Transverse colon (tissue), 4 donors: ENCODE measurements around the gene BGN. TPM values are rescaled to one million over a fixed set of nuclear protein-coding genes. Genes with fewer than 3 reads are reported as not detected.
A peak's percentile ranks its signal among the peaks of the same experiment; 100 is the strongest.

Experiments
- DNase-seq: peaks from one replicate; pipeline ENCODE4 v3.0.0-alpha.2; 2019
- H3K27ac ChIP-seq, 4 donors: fragments of 200-600 bp; sonication (generic); 2 replicates each; pipeline ENCODE4 v1.5.1; 2016 to 2018; ENCODE audit warnings: inconsistent platforms in 4 of 4
- H3K27me3 ChIP-seq: fragments of 200-600 bp; sonication (generic); 2 replicates; pipeline ENCODE4 v1.5.1; 2017; ENCODE audit warnings: inconsistent platforms
- H3K36me3 ChIP-seq, 4 donors: fragments of 200-600 bp; sonication (generic); 2 replicates each; pipeline ENCODE4 v1.5.1; 2017 to 2019; ENCODE audit warnings: inconsistent platforms in 4 of 4
- H3K4me1 ChIP-seq, 4 donors: fragments of 200-600 bp; sonication (generic); 2 replicates each; pipeline ENCODE4 v1.5.1; 2017 to 2020; ENCODE audit warnings: inconsistent platforms in 4 of 4
- H3K4me3 ChIP-seq, 4 donors: fragments of 200-600 bp; sonication (generic); 1 replicate in 1 of 4; 2 replicates in 3 of 4; pipeline versions ENCODE4 v1.5.1 to v1.6.1; 2017 to 2019; ENCODE audit warnings: inconsistent platforms in 4 of 4
- H3K9me3 ChIP-seq, 2 donors: fragments of 200-600 bp; sonication (generic); 2 replicates each; pipeline ENCODE4 v1.5.1; 2017 to 2019; ENCODE audit warnings: inconsistent platforms in 2 of 2
- EP300 ChIP-seq: sonication (generic); formaldehyde crosslinking; IDR thresholded peaks from one replicate; pipeline ENCODE4 v1.6.1; 2017; ENCODE audit warnings: antibody characterized with exemption, low read depth
- POLR2A ChIP-seq: fragments of 450-650 bp; IDR thresholded peaks from one replicate; pipeline ENCODE4 v1.6.1; 2016; ENCODE audit warnings: antibody characterized with exemption, mild to moderate bottlenecking, moderate library complexity
- POLR2AphosphoS5 ChIP-seq, 3 donors: sonication (generic); formaldehyde crosslinking; IDR thresholded peaks; one replicate each; pipeline ENCODE4 v1.6.1; 2016; ENCODE audit warnings: antibody characterized with exemption in 3 of 3
- WGBS, 2 donors: methylation state at CpG; one replicate each; pipeline ENCODE4 v1.1.5; 2018; ENCODE audit warnings: low coverage in 1 of 2; 5-methylcytosine and 5-hydroxymethylcytosine counted together
- in situ Hi-C, 4 donors: fragments of 200-750 bp; cut with MboI; loops; one replicate each; pipeline versions ENCODE4 v1.15.0 to v1.15.1; 2017; ENCODE audit warnings: low sequenced_read_pairs in 3 of 4, low pct_ligation_motif_present in 1 of 4, low pct_unique_long_range_greater_than_20kb in 1 of 4
- intact Hi-C: fragments of 100-400 bp; cut with DNase I; formaldehyde crosslinking; loops from one replicate; pipeline ENCODE4 v1.15.1; 2023; ENCODE audit warnings: low total_unique reads
- total RNA-seq, 4 donors: library from RNA; depleted of rRNA; stranded (reverse); fragments of >200 nt; gene quantifications; one replicate each; pipeline ENCODE4 v1.1.0, GENCODE V29; 2016
- TF ChIP-seq, protein P1 (sequence below), 5 experiments: fragments of 200-600 bp in 3 of 5; fragments of 450-650 bp in 2 of 5; sonication (generic) in 3 of 5; IDR thresholded peaks; 1 replicate in 2 of 5; 2 replicates in 3 of 5; pipeline ENCODE4 v1.5.1; 2016 to 2017; ENCODE audit warnings: antibody characterized with exemption in 5 of 5, inconsistent platforms in 3 of 5, mild to moderate bottlenecking in 2 of 5, moderate library complexity in 1 of 5

Gene BGN
- total RNA-seq, 4 donors from 2014 or later = 3.8 to 67.1 (median 10.5) TPM

DNA sequence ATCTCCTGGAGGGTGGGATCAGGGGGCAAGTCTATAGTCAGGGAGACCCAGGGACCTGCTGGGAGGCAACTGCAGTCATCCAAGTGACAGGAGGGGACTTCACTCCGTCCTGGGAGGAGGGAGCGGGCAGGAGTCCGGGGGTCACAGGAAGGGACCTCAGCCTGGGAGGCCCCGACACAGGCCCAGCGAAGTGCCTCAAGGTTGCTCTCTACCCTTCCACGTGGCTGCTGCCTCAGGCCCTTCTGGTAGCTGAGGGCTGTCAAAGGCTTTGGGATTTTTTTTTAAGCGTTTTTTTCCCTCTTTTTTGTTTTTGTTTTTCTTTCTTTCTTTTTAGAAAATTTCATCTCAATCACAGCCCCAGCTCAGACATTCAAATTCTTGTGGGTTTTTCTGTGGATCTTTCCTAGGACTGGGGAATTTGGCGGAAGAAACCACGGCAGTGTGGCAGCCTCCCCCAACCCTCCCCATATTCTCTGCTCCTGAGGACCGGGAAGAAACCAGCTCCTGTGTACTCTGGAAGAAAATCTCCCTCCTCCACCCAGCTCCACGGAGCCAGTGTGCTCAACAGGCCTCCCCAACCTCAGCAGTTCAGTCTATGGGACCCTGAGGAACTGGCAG, 23.0 kb upstream of the BGN start:
- intact Hi-C loops (no loop called here), in situ Hi-C loops (no loop called here)
- Histone ChIP-seq H3K27ac (peak overlapping the region in 2 of 4 donors; percentile 53 to 84), H3K9me3 (no peaks in the 10 kb centered on the region), H3K27me3 (peaks cover 4% of the 10 kb centered on the region), H3K4me1 (peaks cover 0 to 16% (median 8%) of the 10 kb centered on the region in 4 donors), H3K4me3 (no peak overlapping the region), H3K36me3 (no peaks in the 10 kb centered on the region)
- TF ChIP-seq POLR2AphosphoS5 (IDR thresholded peaks at IDR 0.05) (no peak), POLR2A (no peak), EP300 (no peak)
- TF ChIP-seq, protein P1, sequence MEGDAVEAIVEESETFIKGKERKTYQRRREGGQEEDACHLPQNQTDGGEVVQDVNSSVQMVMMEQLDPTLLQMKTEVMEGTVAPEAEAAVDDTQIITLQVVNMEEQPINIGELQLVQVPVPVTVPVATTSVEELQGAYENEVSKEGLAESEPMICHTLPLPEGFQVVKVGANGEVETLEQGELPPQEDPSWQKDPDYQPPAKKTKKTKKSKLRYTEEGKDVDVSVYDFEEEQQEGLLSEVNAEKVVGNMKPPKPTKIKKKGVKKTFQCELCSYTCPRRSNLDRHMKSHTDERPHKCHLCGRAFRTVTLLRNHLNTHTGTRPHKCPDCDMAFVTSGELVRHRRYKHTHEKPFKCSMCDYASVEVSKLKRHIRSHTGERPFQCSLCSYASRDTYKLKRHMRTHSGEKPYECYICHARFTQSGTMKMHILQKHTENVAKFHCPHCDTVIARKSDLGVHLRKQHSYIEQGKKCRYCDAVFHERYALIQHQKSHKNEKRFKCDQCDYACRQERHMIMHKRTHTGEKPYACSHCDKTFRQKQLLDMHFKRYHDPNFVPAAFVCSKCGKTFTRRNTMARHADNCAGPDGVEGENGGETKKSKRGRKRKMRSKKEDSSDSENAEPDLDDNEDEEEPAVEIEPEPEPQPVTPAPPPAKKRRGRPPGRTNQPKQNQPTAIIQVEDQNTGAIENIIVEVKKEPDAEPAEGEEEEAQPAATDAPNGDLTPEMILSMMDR (IDR thresholded peaks at IDR 0.05) = no peak
- 72% methylated on average over 11 of the region's 11 CpGs; no CpG with 5 or more reads in 1 of the 2 donors for WGBS, 2 donors
- no peak for DNase-seq

DNA sequence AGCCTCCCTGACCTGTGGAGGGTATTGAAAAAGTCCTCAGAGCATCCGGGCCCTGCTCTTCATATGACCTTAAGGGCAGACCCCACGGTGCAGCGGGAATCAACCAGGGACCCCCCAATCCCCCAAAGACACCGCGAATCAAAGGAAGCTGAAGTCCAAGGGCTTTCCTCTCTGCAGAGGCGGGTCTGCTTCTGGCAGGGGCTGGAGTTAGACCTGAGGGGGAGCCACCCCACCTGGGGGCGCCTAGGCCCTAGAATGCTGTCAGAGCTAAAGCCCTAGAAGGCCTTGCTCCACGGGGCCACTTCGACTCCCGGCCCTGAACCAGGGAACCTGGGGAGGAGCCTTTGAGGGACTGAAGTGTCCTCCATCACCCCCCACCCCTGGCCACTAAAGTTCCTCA, 21.7 kb upstream of the BGN start:
- Histone ChIP-seq H3K9me3 (no peaks in the 10 kb centered on the region), H3K36me3 (no peaks in the 10 kb centered on the region), H3K4me1 (peaks cover 0 to 16% (median 8%) of the 10 kb centered on the region in 4 donors), H3K4me3 (no peak overlapping the region), H3K27me3 (peaks cover 4% of the 10 kb centered on the region), H3K27ac (no peak overlapping the region)
- TF ChIP-seq EP300 (no peak), POLR2AphosphoS5 (IDR thresholded peaks at IDR 0.05) (no peak), POLR2A (no peak)
- TF ChIP-seq, protein P1 (IDR thresholded peaks at IDR 0.05) = no peak
- intact Hi-C loops = no loop called here
- DNase-seq = no peak
- in situ Hi-C loops = no loop called here
- 89% methylated on average over 7 of the region's 10 CpGs; no CpG with 5 or more reads in 1 of the 2 donors for WGBS, 2 donors

GRCh38 chrX:153474266-153474665, 20.5 kb upstream of the BGN start:
- no peaks in the 10 kb centered on the region for H3K36me3 ChIP-seq
- no peak overlapping the region for H3K4me3 ChIP-seq
- in situ Hi-C loops = no loop called here
- H3K4me1 ChIP-seq = peaks cover 0 to 10% (median 7%) of the 10 kb centered on the region in 4 donors
- WGBS, 2 donors = 83% methylated on average over 10 of the region's 10 CpGs; no CpG with 5 or more reads in 1 of the 2 donors
- no peak for DNase-seq
- intact Hi-C loops = no loop called here
- H3K9me3 ChIP-seq = no peaks in the 10 kb centered on the region
- TF ChIP-seq, protein P1 (IDR thresholded peaks at IDR 0.05) = no peak
- TF ChIP-seq EP300 = no peak
- peaks cover 4% of the 10 kb centered on the region for H3K27me3 ChIP-seq
- no peak overlapping the region for H3K27ac ChIP-seq

DNA sequence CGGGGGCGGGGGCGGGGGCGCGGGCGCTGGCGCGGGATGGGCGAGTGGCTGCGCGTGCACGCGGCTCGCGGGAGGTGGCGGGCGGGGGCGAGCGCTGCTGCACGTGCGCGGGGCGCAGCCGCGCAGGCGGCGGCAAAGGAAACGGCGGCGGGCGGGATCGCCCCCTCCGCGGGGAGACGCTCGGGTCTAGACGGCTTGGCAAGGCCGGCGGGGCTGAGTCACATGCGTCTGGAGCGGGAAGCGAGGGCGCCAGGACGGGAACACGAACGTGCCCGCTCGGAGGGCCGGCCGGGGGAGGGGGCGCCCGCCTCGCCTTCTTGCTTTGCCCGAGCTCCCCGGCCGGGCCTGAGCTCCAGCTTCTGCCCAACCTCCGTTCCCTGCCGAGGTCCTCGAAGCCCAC, 20.1 kb upstream of the BGN start:
- H3K27ac ChIP-seq = no peak overlapping the region
- intact Hi-C loops = no loop called here
- in situ Hi-C loops = no loop called here

More for the DNA sequence above, 20.1 kb upstream of the BGN start:
- no peaks in the 10 kb centered on the region for H3K36me3 ChIP-seq
- 58% methylated on average over 37 of the region's 59 CpGs; no CpG with 5 or more reads in 1 of the 2 donors for WGBS, 2 donors
- TF ChIP-seq POLR2AphosphoS5 (IDR thresholded peaks at IDR 0.05) = no peak
- no peak for TF ChIP-seq POLR2A
- TF ChIP-seq EP300 = no peak
- TF ChIP-seq, protein P1 (IDR thresholded peaks at IDR 0.05) = no peak
- H3K4me1 ChIP-seq = peaks cover 0 to 6% (median 2%) of the 10 kb centered on the region in 4 donors
- H3K27me3 ChIP-seq = peaks cover 4% of the 10 kb centered on the region
- peak; percentile 26 for DNase-seq
- H3K4me3 ChIP-seq = peak overlapping the region in 2 of 4 donors; percentile 23 to 36
- H3K9me3 ChIP-seq = no peaks in the 10 kb centered on the region
